ENCODE results near the gene CARMIL3.
"Not testable (repeated sequence)": the region's sequence is repeated elsewhere in the genome, so short reads cannot be mapped to it uniquely, and the experiment has no call there.

The CARMIL3 gene

GRCh38 chr14:24051789-24052655 lies at the start of gene CARMIL3:
CARMIL3 (plus strand) TSS chr14:24052009; CDS start chr14:24052154, 145 bp downstream.
- peak; percentile 77 for DNase-seq

- not testable (repeated sequence) for DNase-seq
These were observed 45.4 kb upstream of the CARMIL3 start for GRCh38 chr14:24006471-24006816.

GRCh38 chr14:24006817-24007652 lies 44.8 kb upstream of the CARMIL3 start:
- peak; percentile 74 for DNase-seq

DNA sequence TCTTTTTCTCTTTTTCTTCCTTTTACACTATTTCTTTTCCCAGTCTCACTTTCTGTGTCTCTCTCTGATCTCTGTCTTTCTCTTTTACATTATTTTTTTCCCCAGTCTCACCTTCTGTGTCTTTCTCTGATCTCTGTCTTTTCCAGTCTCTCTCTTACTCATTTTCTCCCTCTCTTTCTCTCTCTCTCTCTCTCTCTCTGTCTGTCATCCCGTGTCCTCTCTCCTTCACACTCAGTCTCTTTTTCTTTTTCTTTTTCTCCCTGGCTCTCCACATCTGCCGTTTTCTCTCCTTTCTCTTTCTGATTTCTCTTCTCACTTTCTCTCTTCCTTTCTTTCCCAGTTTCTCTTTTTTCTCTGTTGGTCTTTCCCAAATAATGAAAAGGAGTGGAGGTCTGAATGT lies 40.8 kb upstream of the CARMIL3 start:
- no peak for DNase-seq

DNA sequence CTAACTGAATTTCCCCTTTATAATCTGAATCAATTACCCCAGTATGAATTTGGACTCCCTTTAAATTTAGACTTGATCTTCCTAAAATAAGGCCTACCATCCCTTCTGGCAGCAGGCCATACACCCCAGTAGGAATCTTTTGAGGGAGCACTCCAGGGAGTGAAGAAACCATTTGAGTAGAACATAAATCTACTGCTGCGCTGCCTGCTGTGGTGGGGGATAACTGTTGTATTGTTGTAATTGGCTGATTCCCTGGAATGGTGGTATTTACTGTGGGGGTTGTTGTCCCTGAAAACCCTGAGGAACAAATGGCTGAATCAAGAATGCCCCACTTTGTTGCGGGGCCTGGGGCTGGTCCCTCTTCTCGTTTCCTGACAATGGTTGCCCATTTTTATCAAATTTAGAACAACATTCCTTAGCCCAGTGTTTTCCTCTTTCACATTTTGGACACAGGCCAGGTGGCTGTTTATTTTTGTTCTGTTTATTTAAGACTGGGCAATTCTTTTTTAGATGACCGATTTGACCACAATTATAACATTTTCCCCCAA lies 39.0 kb upstream of the CARMIL3 start:
- DNase-seq: not testable (repeated sequence)

DNA sequence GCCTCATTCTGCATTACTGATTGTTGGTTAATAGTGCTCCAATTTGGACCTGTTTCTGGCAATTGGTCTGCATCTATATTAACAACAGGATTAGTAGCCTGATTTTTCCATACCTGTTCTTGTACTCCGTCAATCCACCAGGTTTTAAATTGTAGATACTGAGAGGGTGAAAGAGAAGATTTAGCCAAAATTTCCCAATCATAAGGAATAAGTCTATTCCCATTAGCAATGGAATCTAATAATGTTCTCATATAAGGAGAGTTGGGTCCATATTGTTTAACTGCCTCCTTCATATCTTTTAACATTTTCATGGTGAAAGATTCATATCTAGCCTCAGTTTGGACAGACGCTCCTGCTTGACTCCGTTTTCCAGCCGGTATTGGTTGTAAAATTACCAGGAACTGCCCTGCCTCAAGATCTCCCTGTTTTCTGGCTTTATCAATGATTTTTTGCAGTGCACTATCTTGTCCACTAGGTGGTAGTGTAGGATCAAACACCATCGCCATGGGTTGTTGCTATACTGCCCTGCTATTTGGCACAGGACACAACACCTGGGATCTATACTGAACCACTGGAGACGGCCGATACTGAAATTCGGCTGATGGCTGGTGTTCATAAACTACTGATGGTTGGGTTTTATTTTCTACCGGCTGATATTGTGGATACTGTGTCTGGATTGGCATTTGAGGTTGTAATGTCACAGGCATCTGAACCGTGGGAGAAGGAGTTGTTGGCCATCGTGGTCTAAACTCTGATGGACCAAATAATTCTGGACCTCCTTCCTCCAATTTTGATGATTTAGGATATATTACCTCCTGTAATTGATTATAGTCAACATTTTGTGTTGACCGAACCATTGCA lies 37.9 kb upstream of the CARMIL3 start:
- DNase-seq: peak; percentile 78

GRCh38 chr14:24015745-24016144 lies 36.1 kb upstream of the CARMIL3 start:
- DNase-seq: not testable (repeated sequence)

DNA sequence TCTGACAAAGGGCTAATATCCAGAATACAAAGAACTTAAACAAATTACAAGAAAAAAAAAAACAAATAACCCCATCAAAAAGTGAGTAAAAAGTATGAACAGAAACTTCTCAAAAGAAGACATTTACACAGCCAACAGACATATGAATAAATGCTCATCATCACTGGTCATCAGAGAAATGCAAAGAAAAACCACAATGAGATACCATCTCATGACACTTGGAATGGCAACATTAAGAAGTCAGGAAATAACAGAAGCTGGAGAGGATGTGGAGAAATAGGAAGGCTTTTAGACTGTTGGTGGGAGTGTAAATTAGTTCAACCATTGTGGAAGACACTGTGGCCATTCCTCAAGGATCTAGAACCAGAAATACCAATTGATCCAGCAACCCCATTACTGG lies 32.8 kb upstream of the CARMIL3 start:
- not testable (repeated sequence) for DNase-seq

DNA sequence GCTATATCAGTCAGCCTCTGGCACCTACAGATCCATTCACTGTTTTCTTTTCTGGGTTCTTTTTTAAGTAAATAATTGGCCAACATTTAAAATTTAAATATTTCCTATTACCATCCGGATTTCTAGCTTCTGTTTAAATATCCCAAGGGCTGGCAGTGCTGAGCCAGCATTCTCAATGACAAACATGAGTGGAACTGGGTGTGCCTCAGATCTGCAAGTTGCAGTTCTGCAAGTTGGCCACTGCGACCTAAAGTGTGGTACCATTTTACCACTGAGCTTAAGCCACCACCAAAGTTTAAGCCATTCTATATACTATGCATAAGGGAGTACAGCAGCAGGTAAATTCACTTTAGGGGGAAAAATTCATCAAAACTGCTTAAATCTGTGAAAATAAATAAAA lies 31.9 kb upstream of the CARMIL3 start:
- not testable (repeated sequence) for DNase-seq

- DNase-seq: not testable (repeated sequence)
These were observed 31.3 kb upstream of the CARMIL3 start for GRCh38 chr14:24020520-24020919.

- not testable (repeated sequence) for DNase-seq
These were observed 26.8 kb upstream of the CARMIL3 start for GRCh38 chr14:24024939-24025418.

DNA sequence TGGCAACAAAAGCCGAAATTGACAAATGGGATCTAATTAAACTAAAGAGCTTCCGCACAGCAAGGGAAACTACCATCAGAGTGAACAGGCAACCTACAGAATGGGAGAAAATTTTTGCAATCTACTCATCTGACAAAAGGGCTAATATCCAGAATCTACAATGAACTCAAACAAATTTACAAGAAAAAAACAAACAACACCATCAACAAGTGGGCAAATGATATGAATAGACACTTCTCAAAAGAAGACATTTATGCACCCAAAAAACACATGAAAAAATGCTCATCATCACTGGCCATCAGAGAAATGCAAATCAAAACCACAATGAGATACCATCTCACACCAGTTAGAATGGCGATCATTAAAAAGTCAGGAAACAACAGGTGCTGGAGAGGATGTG lies 22.1 kb upstream of the CARMIL3 start:
- not testable (repeated sequence) for DNase-seq

DNA sequence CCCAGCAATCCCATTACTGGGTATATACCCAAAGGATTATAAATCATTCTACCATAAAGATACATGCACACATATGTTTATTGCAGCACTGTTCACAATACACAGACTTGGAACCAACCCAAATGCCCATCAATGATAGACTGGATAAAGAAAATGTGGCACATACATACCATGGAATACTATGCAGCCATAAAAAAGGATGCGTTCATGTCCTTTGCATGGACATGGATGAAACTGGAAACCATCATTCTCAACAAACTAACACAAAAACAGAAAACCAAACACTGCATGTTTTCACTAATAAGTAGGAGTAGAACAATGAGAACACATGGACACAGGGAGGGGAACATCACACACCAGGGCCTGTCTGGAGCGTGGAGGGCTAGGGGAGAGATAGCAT lies 20.5 kb upstream of the CARMIL3 start:
- not testable (repeated sequence) for DNase-seq

- DNase-seq: no peak
These were observed 18.9 kb upstream of the CARMIL3 start for GRCh38 chr14:24032727-24033418.

- not testable (repeated sequence) for DNase-seq
These were observed 16.0 kb upstream of the CARMIL3 start for GRCh38 chr14:24035769-24036168.

DNA sequence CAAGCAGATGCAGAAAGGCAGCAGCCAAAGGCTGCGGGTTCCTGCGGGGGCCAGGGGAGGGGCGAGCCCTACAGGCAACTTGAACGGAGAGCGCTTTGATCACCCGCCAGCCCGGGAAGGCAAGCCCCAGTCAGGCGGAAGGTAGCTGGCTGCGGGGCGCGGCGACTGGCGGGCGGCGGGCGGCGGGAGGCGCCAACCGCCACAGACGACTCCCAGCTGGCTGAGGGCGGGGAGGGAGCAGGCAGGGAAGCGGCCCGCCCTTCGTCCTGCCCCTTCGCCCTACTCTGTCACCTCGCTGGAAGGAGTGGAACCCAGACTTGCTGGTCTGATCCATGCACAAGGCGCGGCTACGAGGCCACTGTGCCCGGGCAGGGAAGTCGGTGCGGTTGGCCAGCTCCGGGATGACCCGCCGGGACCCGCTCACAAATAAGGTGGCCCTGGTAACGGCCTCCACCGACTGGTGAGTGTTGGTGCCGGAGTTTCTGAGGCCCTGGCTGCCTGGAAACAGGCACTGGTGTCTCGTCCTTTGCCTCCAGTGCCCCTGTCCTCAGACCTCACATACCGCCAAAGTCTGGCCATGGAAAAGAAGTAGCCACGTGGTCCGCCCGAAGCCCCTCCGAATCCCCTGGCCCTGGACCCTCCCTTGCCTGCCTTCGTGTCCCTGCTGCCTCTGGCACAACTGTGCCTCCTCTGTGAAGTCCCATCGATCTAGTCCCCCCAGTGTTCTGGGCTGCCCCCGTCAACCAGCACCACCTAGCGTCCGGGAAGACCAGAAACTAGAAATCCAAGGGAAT lies 15.4 kb upstream of the CARMIL3 start:
- peak; percentile 72 for DNase-seq

DNA sequence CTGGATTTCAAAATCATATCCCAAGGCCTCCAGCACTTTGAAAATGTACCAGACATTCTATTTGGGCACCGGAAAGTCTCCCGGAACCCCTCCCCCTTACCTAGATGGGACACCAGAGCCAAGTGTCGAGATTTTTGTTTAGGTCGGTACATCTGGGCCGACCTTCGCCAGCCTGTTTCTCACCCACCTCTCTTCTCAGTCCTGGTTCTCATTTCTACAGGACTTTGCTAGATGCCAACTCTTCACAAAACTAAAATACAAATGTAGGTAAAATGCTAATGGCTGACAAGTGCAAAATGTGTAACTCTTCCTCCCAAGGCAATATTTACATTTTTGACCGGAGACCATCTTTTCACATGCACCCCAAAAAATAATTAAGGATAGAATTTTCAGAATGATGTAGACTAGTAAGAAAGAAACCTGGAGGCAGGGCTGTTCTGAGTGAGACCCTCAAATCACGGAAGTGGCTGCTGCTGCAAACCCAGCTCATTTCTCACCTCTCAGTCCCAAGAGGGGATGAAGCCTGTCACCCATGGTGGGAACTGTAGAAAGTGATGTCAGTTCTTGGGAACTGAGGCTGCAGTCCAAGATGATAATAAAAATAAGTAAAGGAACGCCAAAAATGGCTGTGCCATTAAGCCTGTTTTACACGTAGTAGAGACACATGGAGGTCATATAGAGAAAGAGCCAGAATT lies 14.7 kb upstream of the CARMIL3 start:
- not testable (repeated sequence) for DNase-seq

DNA sequence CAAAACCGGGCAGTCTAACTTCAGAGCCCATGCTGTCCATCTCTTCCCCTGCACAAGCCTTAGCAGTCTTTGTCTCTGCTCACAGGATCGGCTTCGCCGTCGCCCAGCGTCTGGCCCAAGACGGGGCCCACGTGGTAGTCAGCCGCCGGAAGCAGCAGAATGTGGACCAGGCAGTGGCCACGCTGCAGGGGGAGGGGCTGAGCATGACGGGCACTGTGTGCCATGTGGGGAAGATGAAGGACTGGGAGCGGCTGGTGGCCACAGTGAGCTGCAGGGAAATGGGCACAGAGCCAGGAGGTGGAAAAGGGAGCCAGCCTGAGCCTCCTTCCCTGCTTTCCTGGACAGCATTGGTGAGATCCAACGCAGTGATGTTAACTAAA lies 14.2 kb upstream of the CARMIL3 start:
- DNase-seq: no peak

DNA sequence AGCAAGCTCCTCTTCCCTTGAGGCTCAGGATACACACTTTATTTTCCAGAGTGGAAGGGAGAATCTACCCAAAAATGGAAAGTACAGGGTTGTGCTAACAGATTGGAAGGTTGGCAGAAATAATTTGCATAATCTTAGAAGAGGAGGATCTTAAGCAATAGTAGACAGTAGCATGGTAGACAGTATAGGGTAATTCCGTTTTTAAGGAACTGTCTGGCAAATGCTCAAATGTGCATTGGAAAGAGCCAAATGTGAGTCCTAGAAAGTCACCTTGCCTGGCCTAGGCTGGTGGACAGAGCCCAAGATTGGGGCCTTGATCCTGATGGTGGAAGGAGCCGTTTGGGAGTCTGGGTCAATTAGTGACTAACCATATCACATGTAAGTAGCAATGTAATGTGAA lies 13.1 kb upstream of the CARMIL3 start:
- DNase-seq: no peak

DNA sequence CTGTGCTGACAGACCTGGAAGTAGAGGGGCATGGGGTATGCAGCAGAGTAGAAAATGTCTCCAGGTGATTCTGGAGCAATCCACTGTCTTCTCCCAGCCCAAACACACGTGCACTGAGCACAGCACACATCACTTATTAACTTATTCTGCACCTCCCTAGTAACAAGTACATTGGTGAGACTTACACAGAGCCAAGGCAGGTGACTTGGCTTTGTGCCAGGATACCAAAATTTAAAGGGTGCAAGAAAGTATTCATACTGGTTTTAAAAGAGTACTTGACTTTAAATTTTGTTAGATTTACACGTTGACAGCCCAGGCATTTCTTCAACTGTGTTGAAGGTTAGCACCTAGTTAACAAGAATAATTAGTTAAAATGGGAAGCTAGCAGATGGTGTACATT lies 11.1 kb upstream of the CARMIL3 start:
- DNase-seq: no peak

Measured in activated CD4-positive, alpha-beta T cell treated with anti-CD3 and anti-CD28 coated beads, Interleukin-10, Interleukin-2, amounts not matched to agents 100 ng/mL and 50 ng/mL, durations not matched to agents 16 hours and 8 hours (primary cell).